ENCODE measurements around the gene TMPRSS6. TPM values are rescaled to one million over a fixed set of nuclear protein-coding genes. Genes with fewer than 3 reads are reported as not detected.

Gene TMPRSS6
- total RNA-seq, 1 donor: not detected

GRCh38 chr22:37045958-37046357 lies 63.6 kb downstream of the TMPRSS6 start:
- Histone ChIP-seq H3K4me1 (ENCODE audit: insufficient read depth, low read length) (peaks cover 5% of the 10 kb centered on the region), H3K27ac (ENCODE audit: low read depth, low read length) (no peak overlapping the region), H3K79me2 (ENCODE audit: insufficient read depth, low read length) (no peaks in the 10 kb centered on the region), H3K4me3 (ENCODE audit: insufficient read depth, low read length) (no peak overlapping the region), H4K20me1 (ENCODE audit: insufficient read depth, low read length) (no peaks in the 10 kb centered on the region), H3K27me3 (ENCODE audit: insufficient read depth, low read length) (no peaks in the 10 kb centered on the region), H2AFZ (ENCODE audit: low read length) (no peak overlapping the region), H3K36me3 (ENCODE audit: insufficient read depth, low read length) (no peaks in the 10 kb centered on the region), H3K4me2 (ENCODE audit: insufficient read depth, low read length) (no peak overlapping the region), H3K9me3 (ENCODE audit: low read depth, low read length) (no peaks in the 10 kb centered on the region)
- DNase-seq (ENCODE audit: insufficient read length, low spot score, missing footprints): peak; percentile 95
- TF ChIP-seq, protein P1, sequence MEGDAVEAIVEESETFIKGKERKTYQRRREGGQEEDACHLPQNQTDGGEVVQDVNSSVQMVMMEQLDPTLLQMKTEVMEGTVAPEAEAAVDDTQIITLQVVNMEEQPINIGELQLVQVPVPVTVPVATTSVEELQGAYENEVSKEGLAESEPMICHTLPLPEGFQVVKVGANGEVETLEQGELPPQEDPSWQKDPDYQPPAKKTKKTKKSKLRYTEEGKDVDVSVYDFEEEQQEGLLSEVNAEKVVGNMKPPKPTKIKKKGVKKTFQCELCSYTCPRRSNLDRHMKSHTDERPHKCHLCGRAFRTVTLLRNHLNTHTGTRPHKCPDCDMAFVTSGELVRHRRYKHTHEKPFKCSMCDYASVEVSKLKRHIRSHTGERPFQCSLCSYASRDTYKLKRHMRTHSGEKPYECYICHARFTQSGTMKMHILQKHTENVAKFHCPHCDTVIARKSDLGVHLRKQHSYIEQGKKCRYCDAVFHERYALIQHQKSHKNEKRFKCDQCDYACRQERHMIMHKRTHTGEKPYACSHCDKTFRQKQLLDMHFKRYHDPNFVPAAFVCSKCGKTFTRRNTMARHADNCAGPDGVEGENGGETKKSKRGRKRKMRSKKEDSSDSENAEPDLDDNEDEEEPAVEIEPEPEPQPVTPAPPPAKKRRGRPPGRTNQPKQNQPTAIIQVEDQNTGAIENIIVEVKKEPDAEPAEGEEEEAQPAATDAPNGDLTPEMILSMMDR (IDR thresholded peaks at IDR 0.05; ENCODE audit: extremely low read depth, low read depth, low read length): peak; percentile 77

DNA sequence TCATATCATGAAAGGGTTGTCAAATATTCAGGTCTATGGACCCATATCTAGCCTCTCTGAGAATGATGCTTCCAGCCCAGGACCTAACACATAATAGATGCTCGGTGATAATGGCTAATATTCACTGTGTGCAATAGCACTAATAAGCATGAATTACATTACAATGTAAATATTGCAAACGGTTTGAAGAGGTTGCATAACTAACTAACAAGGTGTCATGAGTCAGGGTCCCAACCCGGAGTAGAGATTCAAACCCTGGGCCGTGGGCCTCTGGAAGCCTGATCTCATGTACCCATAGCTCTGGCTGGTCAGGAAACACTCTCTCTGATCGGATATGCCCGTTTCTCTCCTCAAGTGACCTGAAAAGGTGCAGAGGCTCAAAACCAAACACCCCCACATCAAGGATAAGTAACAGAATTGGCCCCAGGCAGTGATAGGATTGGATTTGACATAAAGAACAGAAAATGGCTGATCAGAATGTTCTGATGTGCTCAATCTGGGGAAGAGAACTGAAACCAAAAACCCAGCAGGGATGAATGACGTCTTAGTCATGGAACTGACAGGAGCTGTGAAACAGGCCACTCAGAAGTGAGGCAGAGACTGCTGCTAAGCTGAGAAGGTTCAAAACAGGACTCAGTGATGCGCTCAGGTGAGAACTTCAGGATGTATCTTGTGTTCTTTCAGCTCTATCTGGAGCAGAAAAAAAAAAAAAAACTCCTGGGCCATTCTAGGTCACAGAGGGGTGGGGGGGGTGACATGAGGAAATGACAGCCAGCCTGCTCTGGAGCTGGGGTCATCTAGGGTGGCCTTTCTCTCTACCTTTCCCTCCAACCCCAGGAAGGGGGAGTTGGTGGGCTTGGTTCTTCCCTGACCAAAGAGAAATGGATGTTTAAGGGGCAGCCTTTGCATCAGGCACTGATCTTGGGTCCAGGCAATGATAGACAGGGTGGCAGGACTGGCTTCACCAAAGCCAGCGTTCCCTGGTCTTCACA lies 64.6 kb downstream of the TMPRSS6 start:
- peak; percentile 64 for DNase-seq (ENCODE audit: insufficient read length, low spot score, missing footprints)
- Histone ChIP-seq H3K36me3 (ENCODE audit: insufficient read depth, low read length) (no peaks in the 10 kb centered on the region), H3K4me2 (ENCODE audit: insufficient read depth, low read length) (no peak overlapping the region), H4K20me1 (ENCODE audit: insufficient read depth, low read length) (no peaks in the 10 kb centered on the region), H3K4me3 (ENCODE audit: insufficient read depth, low read length) (no peak overlapping the region), H3K27ac (ENCODE audit: low read depth, low read length) (no peak overlapping the region), H3K79me2 (ENCODE audit: insufficient read depth, low read length) (no peaks in the 10 kb centered on the region), H2AFZ (ENCODE audit: low read length) (no peak overlapping the region), H3K9me3 (ENCODE audit: low read depth, low read length) (no peaks in the 10 kb centered on the region), H3K27me3 (ENCODE audit: insufficient read depth, low read length) (no peaks in the 10 kb centered on the region), H3K4me1 (ENCODE audit: insufficient read depth, low read length) (peaks cover 10% of the 10 kb centered on the region)
- TF ChIP-seq, protein P1 (IDR thresholded peaks at IDR 0.05; ENCODE audit: extremely low read depth, low read depth, low read length): no peak

GRCh38 chr22:37043828-37044538 lies 65.5 kb downstream of the TMPRSS6 start:
- peak; percentile 95 for DNase-seq (ENCODE audit: insufficient read length, low spot score, missing footprints)
- no peak overlapping the region for H2AFZ ChIP-seq (ENCODE audit: low read length)

More at GRCh38 chr22:37043828-37044538, 65.5 kb downstream of the TMPRSS6 start:
- Histone ChIP-seq H3K27me3 (ENCODE audit: insufficient read depth, low read length) (no peaks in the 10 kb centered on the region), H3K4me3 (ENCODE audit: insufficient read depth, low read length) (no peak overlapping the region), H3K27ac (ENCODE audit: low read depth, low read length) (no peak overlapping the region), H3K9me3 (ENCODE audit: low read depth, low read length) (no peaks in the 10 kb centered on the region), H3K79me2 (ENCODE audit: insufficient read depth, low read length) (no peaks in the 10 kb centered on the region), H3K4me1 (ENCODE audit: insufficient read depth, low read length) (peaks cover 10% of the 10 kb centered on the region), H3K4me2 (ENCODE audit: insufficient read depth, low read length) (no peak overlapping the region), H3K36me3 (ENCODE audit: insufficient read depth, low read length) (no peaks in the 10 kb centered on the region), H4K20me1 (ENCODE audit: insufficient read depth, low read length) (no peaks in the 10 kb centered on the region)
- TF ChIP-seq, protein P1 (IDR thresholded peaks at IDR 0.05; ENCODE audit: extremely low read depth, low read depth, low read length): peak; percentile 48
